ENCODE results near the gene GAS7.
"Not testable (repeated sequence)": the region's sequence is repeated elsewhere in the genome, so short reads cannot be mapped to it uniquely, and the experiment has no call there.

GAS7 gene

GRCh38 chr17:9942885-9943284 is 255.5 kb downstream of the GAS7 start:
- DNase-seq (ENCODE audit: low read depth in 2 of 2): no peak

GRCh38 chr17:9941305-9941704 is 257.1 kb downstream of the GAS7 start:
- DNase-seq (ENCODE audit: low read depth in 2 of 2): no peak

GRCh38 chr17:9940841-9941240 is 257.6 kb downstream of the GAS7 start:
- no peak for DNase-seq (ENCODE audit: low read depth in 2 of 2)

GRCh38 chr17:9938764-9939163 is 259.6 kb downstream of the GAS7 start:
- no peak for DNase-seq (ENCODE audit: low read depth in 2 of 2)

GRCh38 chr17:9937901-9938300 is 260.5 kb downstream of the GAS7 start:
- no peak for DNase-seq (ENCODE audit: low read depth in 2 of 2)

- DNase-seq (ENCODE audit: low read depth in 2 of 2): no peak
Observed at GRCh38 chr17:9937241-9937761, 261.1 kb downstream of the GAS7 start.

GRCh38 chr17:9936095-9936494 is 262.3 kb downstream of the GAS7 start:
- DNase-seq (ENCODE audit: low read depth in 2 of 2): no peak

- DNase-seq (ENCODE audit: low read depth in 2 of 2): no peak
Observed at GRCh38 chr17:9935408-9935807, 263.0 kb downstream of the GAS7 start.

- no peak for DNase-seq (ENCODE audit: low read depth in 2 of 2)
Observed at GRCh38 chr17:9934331-9934730, 264.1 kb downstream of the GAS7 start.

- no peak for DNase-seq (ENCODE audit: low read depth in 2 of 2)
Observed at GRCh38 chr17:9932491-9932890, 265.9 kb downstream of the GAS7 start.

- DNase-seq (ENCODE audit: low read depth in 2 of 2): no peak
Observed at GRCh38 chr17:9931144-9931741, 267.2 kb downstream of the GAS7 start.

- no peak for DNase-seq (ENCODE audit: low read depth in 2 of 2)
Observed at GRCh38 chr17:9929871-9930270, 268.5 kb downstream of the GAS7 start.

GRCh38 chr17:9928601-9929333 is 269.6 kb downstream of the GAS7 start:
- no peak for DNase-seq (ENCODE audit: low read depth in 2 of 2)

- DNase-seq (ENCODE audit: low read depth in 2 of 2): no peak
Observed at GRCh38 chr17:9926150-9926804, 272.1 kb downstream of the GAS7 start.

- DNase-seq (ENCODE audit: low read depth in 2 of 2): no peak
Observed at GRCh38 chr17:9925457-9925856, 272.9 kb downstream of the GAS7 start.

GRCh38 chr17:9924735-9925191 is 273.6 kb downstream of the GAS7 start:
- DNase-seq (ENCODE audit: low read depth in 2 of 2): no peak

GRCh38 chr17:9922012-9922848 is 276.2 kb downstream of the GAS7 start:
- DNase-seq (ENCODE audit: low read depth in 2 of 2): no peak

- DNase-seq (ENCODE audit: low read depth in 2 of 2): not testable (repeated sequence)
Observed at GRCh38 chr17:9921216-9921615, 277.2 kb downstream of the GAS7 start.

- no peak for DNase-seq (ENCODE audit: low read depth in 2 of 2)
Observed at GRCh38 chr17:9918804-9919352, 279.5 kb downstream of the GAS7 start.

GRCh38 chr17:9918352-9918751 is 280.1 kb downstream of the GAS7 start:
- no peak for DNase-seq (ENCODE audit: low read depth in 2 of 2)

- no peak for DNase-seq (ENCODE audit: low read depth in 2 of 2)
Observed at GRCh38 chr17:9917801-9918200, 280.6 kb downstream of the GAS7 start.

GRCh38 chr17:9917131-9917530 is 281.3 kb downstream of the GAS7 start:
- no peak for DNase-seq (ENCODE audit: low read depth in 2 of 2)
